HG03060 (cell line): ENCODE results near the gene MDK.

Source experiments
- ATAC-seq: cut with Tn5 transposase; IDR thresholded peaks from one replicate; pipeline ENCODE4 v1.9.1; 2021; ENCODE audit warnings: low read depth, moderate number of reproducible peaks; ENCODE audit not compliant: unreplicated experiment

The MDK gene

DNA sequence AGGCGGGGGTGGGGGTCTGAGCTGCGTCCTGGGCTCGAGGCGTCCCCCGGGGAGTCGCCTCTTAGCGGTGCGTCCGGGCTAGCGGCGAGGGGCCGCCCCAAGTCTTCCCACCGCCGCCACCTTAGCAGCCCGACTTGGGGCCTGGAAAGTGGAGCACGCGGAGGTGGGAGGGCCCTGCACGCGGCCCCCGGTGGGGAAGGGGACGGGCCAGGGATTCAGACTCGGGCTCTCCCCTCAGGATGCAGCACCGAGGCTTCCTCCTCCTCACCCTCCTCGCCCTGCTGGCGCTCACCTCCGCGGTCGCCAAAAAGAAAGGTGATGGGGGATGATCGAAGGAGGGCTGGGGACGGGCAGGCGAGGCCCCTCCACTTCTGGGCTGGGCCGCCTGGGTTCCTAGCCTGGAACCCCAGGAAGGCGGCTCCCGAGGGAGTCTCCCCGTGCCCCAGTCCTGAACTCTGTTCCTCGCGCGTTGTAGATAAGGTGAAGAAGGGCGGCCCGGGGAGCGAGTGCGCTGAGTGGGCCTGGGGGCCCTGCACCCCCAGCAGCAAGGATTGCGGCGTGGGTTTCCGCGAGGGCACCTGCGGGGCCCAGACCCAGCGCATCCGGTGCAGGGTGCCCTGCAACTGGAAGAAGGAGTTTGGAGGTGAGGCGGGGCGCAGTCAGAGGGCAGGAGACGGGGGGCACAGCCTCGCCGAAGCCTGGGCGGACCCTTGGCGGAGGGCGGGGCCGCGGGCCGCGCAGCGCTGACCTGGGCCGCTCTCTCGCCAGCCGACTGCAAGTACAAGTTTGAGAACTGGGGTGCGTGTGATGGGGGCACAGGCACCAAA lies 563 bp downstream of the MDK start:
- no peak for ATAC-seq

DNA sequence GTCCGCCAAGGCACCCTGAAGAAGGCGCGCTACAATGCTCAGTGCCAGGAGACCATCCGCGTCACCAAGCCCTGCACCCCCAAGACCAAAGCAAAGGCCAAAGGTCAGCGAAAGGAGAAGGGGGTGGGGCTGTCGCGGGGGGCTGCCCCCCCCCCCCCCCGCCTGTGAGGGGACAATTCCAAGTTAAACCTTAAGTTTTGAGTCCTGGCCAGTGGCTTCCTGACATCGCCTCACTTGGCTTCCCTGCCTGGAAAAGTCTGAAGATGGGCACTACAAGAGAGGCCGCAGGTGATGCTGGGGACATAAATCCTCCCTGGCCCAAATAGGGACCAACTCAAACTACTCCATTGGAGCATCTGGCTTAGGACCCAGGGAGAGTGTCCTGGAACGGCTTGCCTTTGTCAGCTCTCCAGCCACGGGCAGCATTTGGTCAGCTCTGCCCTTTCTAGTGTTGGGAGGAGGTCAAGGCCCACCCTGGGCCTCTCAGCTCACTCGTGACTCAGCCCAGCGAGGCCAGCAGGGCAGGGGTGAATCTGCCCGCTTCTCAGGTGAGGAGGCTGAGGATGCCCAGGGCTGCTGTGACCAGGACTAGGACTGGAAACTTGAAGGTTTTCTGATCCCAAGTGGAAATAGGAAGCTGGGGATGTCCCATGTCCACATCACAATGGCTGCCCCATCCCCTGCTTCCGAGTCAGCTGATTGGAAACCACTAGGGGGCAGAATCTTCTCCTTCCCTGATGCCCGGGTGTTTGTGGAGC lies 1.4 kb downstream of the MDK start:
- no peak for ATAC-seq

- ATAC-seq = no peak
These were observed 1.9 kb downstream of the MDK start for GRCh38 chr11:46383404-46383758.

DNA sequence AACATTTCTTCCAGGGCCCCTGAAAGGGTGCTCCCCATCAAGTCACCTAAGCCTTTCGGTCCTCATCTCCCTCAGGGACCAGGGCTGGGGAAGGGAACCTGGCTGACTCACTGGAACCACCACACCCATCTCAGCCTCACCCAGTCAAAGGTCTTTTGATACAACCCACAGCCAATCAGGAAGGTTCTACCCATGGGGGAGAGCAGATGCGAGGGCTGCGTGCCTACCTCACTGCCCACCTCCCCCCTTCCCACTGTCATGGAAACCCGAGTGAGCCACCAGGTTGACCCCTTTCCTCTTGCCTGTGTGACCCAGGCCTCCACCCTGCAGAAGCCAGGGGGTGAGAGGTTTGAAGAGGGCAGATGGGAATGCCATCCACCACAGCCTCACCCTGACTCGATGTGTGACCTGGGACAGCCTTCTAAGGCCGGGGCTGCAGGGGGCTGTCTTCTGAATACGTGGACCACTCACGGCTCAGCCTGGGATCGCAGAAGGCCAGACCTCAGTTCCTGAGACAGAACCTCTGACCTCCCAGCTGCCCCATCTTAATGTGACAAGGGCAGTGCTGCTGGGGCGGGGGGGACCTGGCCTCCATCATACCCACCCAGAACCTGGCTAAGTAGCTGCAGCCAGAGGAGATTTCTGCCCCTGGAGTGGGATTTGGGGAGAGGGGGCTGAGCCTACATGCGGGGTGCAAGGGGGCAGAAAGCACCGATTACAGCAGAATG lies 2.7 kb downstream of the MDK start:
- ATAC-seq = no peak

- no peak for ATAC-seq
These were observed 3.9 kb downstream of the MDK start for GRCh38 chr11:46385169-46386004.

GRCh38 chr11:46386005-46386578 lies 4.6 kb downstream of the MDK start:
- ATAC-seq = no peak

- ATAC-seq = no peak
These were observed 5.2 kb downstream of the MDK start for GRCh38 chr11:46386674-46387073.

- ATAC-seq = no peak
These were observed 6.0 kb downstream of the MDK start for GRCh38 chr11:46387456-46387855.

DNA sequence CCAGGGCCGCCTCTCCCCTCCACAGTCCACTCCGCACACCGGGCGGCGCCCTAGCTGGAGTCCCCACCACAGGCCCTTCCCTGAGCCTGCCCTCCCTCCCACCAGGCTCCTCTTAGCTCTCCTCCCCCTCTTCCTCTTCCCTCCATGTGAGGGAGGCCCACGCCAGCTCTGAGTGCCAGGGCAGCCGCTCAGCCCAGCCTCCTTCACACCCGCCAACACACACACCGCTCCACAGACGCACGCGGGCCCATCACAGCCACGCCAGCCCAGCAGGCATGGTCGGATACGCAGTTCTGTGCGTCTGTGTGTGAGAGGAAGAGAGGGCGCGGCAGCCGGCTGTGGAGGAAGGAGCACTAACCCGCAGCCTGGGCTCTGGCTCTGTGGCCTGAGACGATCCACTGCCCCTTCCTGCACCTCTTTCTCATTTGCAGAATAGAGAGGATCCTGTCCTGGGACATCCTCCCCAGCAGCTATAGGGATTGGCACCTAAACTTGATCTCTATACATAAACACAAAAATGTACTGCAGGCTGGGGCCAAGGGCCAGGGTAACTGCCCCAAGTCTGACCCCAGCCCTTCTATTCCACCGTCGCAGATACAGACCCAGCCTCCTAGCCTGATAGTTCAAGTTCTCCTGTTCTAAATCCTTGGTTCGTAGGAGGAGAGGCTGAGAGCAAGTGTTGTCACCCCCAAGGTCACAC lies 6.6 kb downstream of the MDK start:
- no peak for ATAC-seq

GRCh38 chr11:46388619-46389449 lies 7.4 kb downstream of the MDK start:
- no peak for ATAC-seq

DNA sequence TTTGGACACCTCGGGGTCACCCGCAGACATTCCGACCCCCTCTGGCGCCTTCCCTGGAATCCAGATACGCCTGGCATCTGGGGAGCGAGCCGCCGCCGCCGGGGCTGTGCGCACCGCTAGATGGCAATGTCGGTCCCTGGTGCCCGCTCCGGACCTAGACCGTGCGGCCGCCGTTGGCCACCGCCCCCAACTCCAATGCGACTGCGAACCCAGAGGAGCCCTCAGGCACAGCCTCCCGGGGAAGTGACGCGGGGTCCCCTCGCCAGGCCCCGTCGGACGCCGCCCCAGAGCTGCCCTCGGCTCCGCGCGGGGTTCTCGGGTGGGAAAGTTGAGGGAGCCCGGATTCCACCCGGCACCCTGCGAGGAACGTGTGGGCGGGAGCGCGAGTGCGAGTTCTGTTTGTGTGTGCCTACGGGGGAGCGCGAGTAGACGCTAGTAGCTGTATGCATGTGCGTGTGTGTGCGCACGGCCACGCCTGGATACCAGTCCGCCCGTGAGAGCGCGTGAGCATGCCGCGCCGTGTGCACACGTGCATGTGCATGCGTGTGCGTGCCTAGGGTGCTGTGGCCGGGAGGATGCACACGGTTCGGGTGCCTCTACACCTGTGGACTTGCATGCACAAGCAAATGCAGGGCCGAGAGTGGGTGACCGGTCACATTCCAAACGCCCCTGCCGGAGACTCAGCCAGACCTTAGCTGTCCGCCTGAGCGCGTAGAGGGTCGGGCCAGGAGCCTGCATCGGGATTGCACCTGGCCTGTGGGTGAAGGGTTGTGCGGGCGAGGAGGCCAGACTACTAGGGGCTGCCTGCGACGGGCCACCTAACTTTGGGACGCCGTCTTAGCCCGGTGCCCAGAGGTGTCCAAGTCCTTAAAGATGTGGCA lies 8.2 kb downstream of the MDK start:
- ATAC-seq = no peak

GRCh38 chr11:46390331-46391171 lies 9.1 kb downstream of the MDK start:
- no peak for ATAC-seq

DNA sequence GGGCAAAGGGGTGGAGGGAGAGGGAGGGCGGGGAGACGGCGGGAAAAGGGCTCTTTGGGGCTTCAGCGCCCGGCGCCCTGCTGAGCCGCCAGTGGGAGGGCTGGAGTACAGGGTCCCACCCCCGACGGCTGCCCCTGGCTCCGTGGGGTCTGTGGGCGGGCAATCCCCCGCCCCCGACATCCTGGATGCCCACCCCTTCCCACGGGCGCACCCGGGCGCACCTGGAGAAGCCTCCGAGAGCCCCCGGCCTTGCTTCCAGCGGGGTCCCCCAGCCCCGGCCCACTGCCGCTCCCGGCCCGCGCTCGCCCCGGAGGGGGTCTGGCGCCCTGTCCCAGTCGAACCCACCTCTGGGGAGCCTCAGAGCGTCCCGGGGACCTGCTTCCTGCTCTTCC lies 9.7 kb downstream of the MDK start:
- no peak for ATAC-seq

- ATAC-seq = no peak
These were observed 10.3 kb downstream of the MDK start, which contains the start of gene CHRM4 for GRCh38 chr11:46391578-46392420. TSS of gene CHRM4 (minus strand) at chr11:46391776. CDS start at chr11:46386557, 5,219 bp downstream.

DNA sequence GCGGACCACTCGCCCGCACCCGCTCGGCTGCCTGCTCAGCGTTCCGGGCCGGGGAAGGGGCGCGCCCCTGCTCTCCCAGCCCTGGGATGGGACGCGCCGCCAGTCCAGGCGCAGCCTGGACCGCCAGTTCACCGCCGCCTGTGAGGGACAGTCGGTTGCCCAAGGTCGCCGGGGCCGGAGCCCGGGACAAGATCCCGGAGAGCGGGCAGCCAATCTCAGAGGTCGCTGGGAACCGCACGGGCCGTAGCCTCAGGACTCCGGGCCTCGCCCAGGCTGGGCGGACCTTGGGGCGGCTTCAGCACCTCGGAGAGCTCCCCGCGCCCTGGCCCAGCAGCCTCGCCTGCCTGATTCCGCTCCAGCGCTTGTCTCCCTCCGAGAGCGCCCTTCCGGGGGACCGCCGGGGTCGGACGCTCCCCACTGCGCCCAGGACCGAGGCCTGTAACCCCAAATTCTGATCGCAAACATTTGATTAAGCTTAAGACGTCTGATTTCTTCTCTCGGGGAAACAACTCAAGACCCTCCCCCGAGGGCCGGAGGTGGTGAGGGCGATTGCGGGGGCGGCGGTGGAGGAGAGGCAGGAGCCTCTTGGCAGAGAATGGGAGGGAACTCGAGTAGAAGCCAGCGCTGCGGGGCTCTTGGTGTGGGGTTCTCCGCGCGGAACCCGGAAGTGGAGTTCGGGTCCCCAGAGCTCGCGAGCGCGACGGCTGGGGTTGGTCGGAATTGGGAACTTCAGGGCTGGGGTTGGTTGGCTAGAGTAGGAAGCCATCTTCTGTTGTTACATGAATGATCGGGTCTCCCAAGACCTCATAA lies 11.2 kb downstream of the MDK start:
- no peak for ATAC-seq
